GM19239 (cell line): ENCODE data around the gene TM9SF1.

Experiments used
- DNase-seq: peaks from one replicate; pipeline ENCODE4 v3.0.0; 2011; ENCODE audit warnings: low spot score; ENCODE audit not compliant: insufficient read length
- FAIRE-seq: peaks from 2 replicates; lab custom pipeline; 2011; peaks lifted over from hg19 to GRCh38; lab: Jason Lieb, UNC

Gene TM9SF1

DNA sequence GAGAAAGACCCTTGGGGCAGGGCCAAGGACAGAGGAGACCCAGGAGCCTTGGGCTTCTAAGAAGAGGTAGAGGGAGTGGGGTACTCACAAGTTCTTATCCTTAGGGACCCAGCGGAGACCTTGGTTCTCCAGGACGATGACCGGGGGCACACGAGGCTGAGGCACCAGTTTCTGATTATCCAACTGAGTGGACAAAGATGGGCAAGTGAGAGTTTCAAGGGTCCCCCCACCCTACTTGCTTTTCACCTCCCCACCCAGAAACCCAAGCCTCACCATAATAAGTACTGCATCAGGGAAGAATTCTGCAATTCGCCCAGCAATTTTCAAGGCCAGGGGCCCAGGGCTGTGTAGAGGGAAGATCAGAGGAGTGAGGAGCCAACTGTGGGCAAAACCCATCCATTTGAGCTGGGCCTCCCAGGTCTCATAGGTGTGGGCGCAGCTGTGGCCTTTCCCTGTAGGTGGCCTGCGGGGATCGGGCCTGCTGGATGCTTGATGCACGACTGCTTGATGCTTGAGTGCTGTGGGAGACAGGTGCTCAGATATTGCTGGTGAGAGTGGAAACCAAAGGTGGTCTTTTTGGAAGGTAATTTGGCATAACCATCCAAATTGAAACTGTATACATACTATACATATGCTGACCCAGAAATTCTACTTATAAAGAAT is 55.8 kb downstream of the TM9SF1 start:
- DNase-seq, result no peak
- no peak for FAIRE-seq
